Measurements from ENCODE around the gene NLRP7.
"Not testable (repeated sequence)": the region's sequence is repeated elsewhere in the genome, so short reads cannot be mapped to it uniquely, and the experiment has no call there.

- TF ChIP-seq CTCF (IDR thresholded peaks at IDR 0.05; ENCODE audit: extremely low read depth in 1 of 2, insufficient read depth in 1 of 2, low read depth in 1 of 2, low read length in 2 of 2); POLR2A (IDR thresholded peaks at IDR 0.05; ENCODE audit: low read depth, low read length); EZH2 (IDR thresholded peaks at IDR 0.05; ENCODE audit: borderline replicate concordance, low read depth, low read length, severe bottlenecking): not testable (repeated sequence)
These were observed 26.1 kb upstream of the NLRP7 start for GRCh38 chr19:54973229-54974090.
